Mesenchymal stem cell (in vitro differentiated cells and primary cell): Measurements from ENCODE around the gene DEFB124.
"Not testable (repeated sequence)": the region's sequence is repeated elsewhere in the genome, so short reads cannot be mapped to it uniquely, and the experiment has no call there.

ENCODE experiments used
- DNase-seq: peaks from one replicate; pipeline ENCODE4 v3.0.0-alpha.2; 2013
- H2AFZ ChIP-seq: one replicate; pipeline ENCODE4 v1.6.1; 2013; ENCODE audit warnings: low read depth, mild to moderate bottlenecking, control low read depth, inconsistent platforms, low read length, moderate library complexity
- H2AK5ac ChIP-seq: 2 replicates; pipeline ENCODE4 v1.6.1; 2013; ENCODE audit warnings: low read length, moderate library complexity, mild to moderate bottlenecking, inconsistent platforms; ENCODE audit not compliant: severe bottlenecking
- H2BK120ac ChIP-seq: one replicate; pipeline ENCODE4 v1.6.1; 2013; ENCODE audit warnings: low read depth, mild to moderate bottlenecking, inconsistent platforms, low read length, moderate library complexity
- H2BK12ac ChIP-seq, 2 experiments: one replicate each; pipeline ENCODE4 v1.6.1; 2013; ENCODE audit warnings: inconsistent platforms in 2 of 2, low read length in 2 of 2, mild to moderate bottlenecking in 2 of 2, moderate library complexity in 2 of 2, control low read depth in 1 of 2
- H2BK15ac ChIP-seq: one replicate; pipeline ENCODE4 v1.6.1; 2013; ENCODE audit warnings: mild to moderate bottlenecking, low read depth, inconsistent platforms; ENCODE audit not compliant: poor library complexity, severe bottlenecking
- H2BK5ac ChIP-seq: 2 replicates; pipeline ENCODE4 v1.6.1; 2013; ENCODE audit warnings: low read depth, mild to moderate bottlenecking, low read length, control low read depth, inconsistent platforms; ENCODE audit not compliant: poor library complexity, severe bottlenecking
- H3K14ac ChIP-seq, 2 experiments: one replicate each; pipeline ENCODE4 v1.6.1; 2013; ENCODE audit warnings: inconsistent platforms in 2 of 2, low read length in 2 of 2, control low read depth in 1 of 2, mild to moderate bottlenecking in 1 of 2, moderate library complexity in 1 of 2
- H3K18ac ChIP-seq, 2 experiments: one replicate each; pipeline ENCODE4 v1.6.1; 2013; ENCODE audit warnings: inconsistent platforms in 2 of 2, low read length in 2 of 2, control low read depth in 1 of 2, low read depth in 1 of 2, mild to moderate bottlenecking in 1 of 2
- H3K23ac ChIP-seq, 2 experiments: one replicate each; pipeline ENCODE4 v1.6.1; 2013; ENCODE audit warnings: inconsistent platforms in 2 of 2, low read length in 2 of 2, mild to moderate bottlenecking in 2 of 2, moderate library complexity in 2 of 2, control low read depth in 1 of 2
- H3K27ac ChIP-seq: 2 replicates; pipeline ENCODE4 v1.5.1; 2013; ENCODE audit warnings: mild to moderate bottlenecking, moderate library complexity, low read length, control low read depth, inconsistent platforms; ENCODE audit not compliant: poor library complexity, severe bottlenecking
- H3K27me3 ChIP-seq, 2 experiments: 2 replicates each; pipeline versions ENCODE4 v1.6.1 to v1.7.0; 2013; ENCODE audit warnings: low read length in 2 of 2, mild to moderate bottlenecking in 2 of 2, moderate library complexity in 2 of 2, control low read depth in 1 of 2, inconsistent platforms in 1 of 2; ENCODE audit not compliant: control insufficient read depth in 1 of 2, insufficient read depth in 1 of 2
- H3K36me3 ChIP-seq, 2 experiments: 2 replicates each; pipeline versions ENCODE4 v1.6.1 to v1.7.0; 2013; ENCODE audit warnings: low read length in 2 of 2, control low read depth in 1 of 2, inconsistent platforms in 1 of 2, low read depth in 1 of 2, mild to moderate bottlenecking in 1 of 2; ENCODE audit not compliant: insufficient read depth in 2 of 2, control insufficient read depth in 1 of 2
- H3K4ac ChIP-seq, 2 experiments: one replicate each; pipeline ENCODE4 v1.6.1; 2013; ENCODE audit warnings: inconsistent platforms in 2 of 2, low read length in 2 of 2, mild to moderate bottlenecking in 2 of 2, moderate library complexity in 2 of 2, control low read depth in 1 of 2, low read depth in 1 of 2
- H3K4me1 ChIP-seq: 2 replicates; pipeline ENCODE4 v1.6.1; 2013; ENCODE audit warnings: low read depth, low read length, control low read depth; ENCODE audit not compliant: control insufficient read depth, insufficient read depth
- H3K4me2 ChIP-seq: 2 replicates; pipeline ENCODE4 v1.6.1; 2013; ENCODE audit warnings: low read length, mild to moderate bottlenecking, inconsistent platforms; ENCODE audit not compliant: poor library complexity, severe bottlenecking
- H3K4me3 ChIP-seq, 2 experiments: 2 replicates each; pipeline versions ENCODE4 v1.5.1 to v1.7.0; 2013; ENCODE audit warnings: low read length in 2 of 2, mild to moderate bottlenecking in 2 of 2, control low read depth in 1 of 2, low read depth in 1 of 2; ENCODE audit not compliant: insufficient read depth in 1 of 2
- H3K79me1 ChIP-seq: replicated peaks from 2 replicates; pipeline ENCODE4 v1.6.1; 2013; ENCODE audit warnings: mild to moderate bottlenecking, control low read depth, low read length, inconsistent platforms; ENCODE audit not compliant: poor library complexity, severe bottlenecking
- H3K9ac ChIP-seq: 2 replicates; pipeline ENCODE4 v1.7.0; 2013; ENCODE audit warnings: mild to moderate bottlenecking, low read length, moderate library complexity
- H3K9me3 ChIP-seq: 2 replicates; pipeline ENCODE4 v1.7.0; 2013; ENCODE audit warnings: mild to moderate bottlenecking, low read length; ENCODE audit not compliant: control insufficient read depth
- H4K8ac ChIP-seq: one replicate; pipeline ENCODE4 v1.6.1; 2013; ENCODE audit warnings: inconsistent platforms, mild to moderate bottlenecking, low read length, moderate library complexity
- H4K91ac ChIP-seq: one replicate; pipeline ENCODE4 v1.6.1; 2013; ENCODE audit warnings: mild to moderate bottlenecking, low read length, inconsistent platforms
- WGBS: methylation state at CpG from one replicate; pipeline ENCODE4 v1.1.7; 2013; ENCODE audit warnings: mixed read lengths; 5-methylcytosine and 5-hydroxymethylcytosine counted together

The DEFB124 gene

DNA sequence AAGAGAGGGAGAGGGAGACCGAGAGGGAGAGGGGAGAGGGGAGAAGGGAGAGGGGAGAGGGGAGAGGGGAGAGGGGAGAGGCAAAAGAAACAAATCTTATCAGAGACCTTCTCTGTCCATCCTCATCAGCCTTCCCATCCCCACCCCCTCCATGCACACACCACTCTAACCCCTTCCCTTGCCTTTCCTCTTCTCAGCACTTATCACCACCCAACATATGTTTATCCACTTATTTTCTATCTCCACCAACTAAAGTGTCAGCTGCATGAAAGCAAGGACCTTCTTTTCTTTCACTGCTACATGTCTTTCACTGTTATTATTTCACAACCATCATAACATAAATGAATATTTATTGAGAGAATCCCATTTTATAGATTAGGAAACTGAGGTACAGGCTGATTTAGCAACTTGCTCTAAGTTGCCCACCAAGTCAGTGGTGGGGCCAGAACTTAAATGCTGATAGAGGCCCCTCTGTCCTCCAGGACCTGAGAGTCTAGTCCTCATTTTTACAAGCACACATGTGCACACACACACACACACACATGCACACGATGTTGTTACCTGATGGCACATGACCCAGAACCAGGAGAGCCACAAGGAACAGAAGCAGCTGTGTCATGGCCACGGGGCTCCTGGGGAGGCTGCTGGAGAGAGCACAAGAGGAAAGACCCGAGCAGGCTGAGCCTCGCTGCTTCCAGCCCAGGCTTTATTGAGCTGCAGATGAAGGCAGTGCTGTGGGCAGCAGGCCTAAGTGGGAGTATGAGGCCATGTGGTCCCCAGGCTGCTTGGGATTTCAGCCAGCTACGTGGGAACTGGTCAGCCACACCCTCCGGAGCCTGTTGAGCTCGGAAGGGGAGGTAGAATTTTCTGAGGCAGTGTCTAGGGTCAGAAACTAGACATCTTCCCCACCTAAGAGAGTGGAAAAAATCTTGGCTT lies 2.3 kb downstream of the DEFB124 start:
- no peaks in the 10 kb centered on the region for H3K4me1 ChIP-seq
- H3K27me3 ChIP-seq, result peaks cover 11 to 16% of the 10 kb centered on the region in 2 experiments
- H2BK15ac ChIP-seq, result no peak overlapping the region
- H2AK5ac ChIP-seq, result no peak overlapping the region
- H3K9ac ChIP-seq, result no peak overlapping the region
- no peak overlapping the region for H2BK120ac ChIP-seq
- H3K27ac ChIP-seq, result no peak overlapping the region
- peak overlapping the region; percentile 4 for H4K91ac ChIP-seq
- H3K79me1 ChIP-seq, result no peaks in the 10 kb centered on the region
- no peak overlapping the region for H3K4ac ChIP-seq
- no peaks in the 10 kb centered on the region for H3K36me3 ChIP-seq
- H2BK12ac ChIP-seq, result no peak overlapping the region
- H2AFZ ChIP-seq, result no peak overlapping the region
- no peak overlapping the region for H3K14ac ChIP-seq
- no peak overlapping the region for H3K4me2 ChIP-seq
- no peak for DNase-seq
- no peak overlapping the region for H2BK5ac ChIP-seq
- H3K18ac ChIP-seq, result no peak overlapping the region
- H3K4me3 ChIP-seq, result no peak overlapping the region
- H3K23ac ChIP-seq, result no peak overlapping the region
- WGBS, result 50% methylated on average over 5 of the region's 8 CpGs
- no peak overlapping the region for H4K8ac ChIP-seq
- H3K9me3 ChIP-seq, result no peaks in the 10 kb centered on the region

DNA sequence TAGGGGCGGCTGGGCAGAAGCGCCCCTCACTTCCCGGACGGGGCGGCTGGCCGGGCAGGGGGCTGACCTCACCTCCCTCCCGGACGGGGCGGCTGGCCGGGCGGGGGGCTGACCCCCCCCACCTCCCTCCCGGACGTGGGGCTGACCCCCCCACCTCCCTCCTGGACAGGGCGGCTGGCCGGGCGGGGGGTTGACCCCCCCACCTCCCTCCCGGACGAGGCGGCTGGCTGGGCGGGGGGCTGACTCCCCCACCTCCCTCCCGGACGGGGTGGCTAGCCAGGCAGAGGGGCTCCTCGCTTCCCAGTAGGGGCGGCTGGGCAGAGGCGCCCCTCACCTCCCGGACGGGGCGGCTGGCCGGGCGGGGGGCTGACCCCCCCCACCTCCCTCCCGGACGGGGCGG lies 4.0 kb downstream of the DEFB124 start:
- H2BK120ac ChIP-seq, H2BK5ac ChIP-seq, H3K9me3 ChIP-seq, H4K8ac ChIP-seq, H3K36me3 ChIP-seq, H2AK5ac ChIP-seq, H3K9ac ChIP-seq, H3K23ac ChIP-seq, H2AFZ ChIP-seq, H3K79me1 ChIP-seq, H3K4me3 ChIP-seq, H3K27ac ChIP-seq, H2BK15ac ChIP-seq, H3K4me1 ChIP-seq, H3K14ac ChIP-seq, H3K4me2 ChIP-seq, H4K91ac ChIP-seq, H3K27me3 ChIP-seq, DNase-seq, H3K4ac ChIP-seq, H3K18ac ChIP-seq, H2BK12ac ChIP-seq: not testable (repeated sequence)
- no CpG with 5 or more reads among the region's 33 CpGs for WGBS

DNA sequence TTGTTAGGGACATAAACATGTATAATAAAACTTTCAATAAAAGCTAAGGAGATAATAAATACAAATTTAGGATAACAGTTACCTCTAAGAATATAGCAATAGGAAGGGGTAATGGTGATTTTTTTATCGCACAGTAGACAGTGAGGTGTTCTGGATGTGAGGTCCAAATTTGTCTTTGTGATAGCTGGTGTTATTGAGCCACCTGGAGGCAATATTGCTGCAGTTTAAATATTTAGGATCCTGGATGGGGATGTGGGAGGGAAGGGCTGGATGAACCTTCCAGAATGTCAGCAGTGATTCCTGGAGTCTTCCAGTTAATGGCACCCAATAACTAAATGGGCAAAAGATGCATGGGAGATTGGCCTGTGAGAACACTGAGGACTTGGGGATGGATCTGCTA lies 20.6 kb downstream of the DEFB124 start:
- peaks cover 0 to 7% of the 10 kb centered on the region in 2 experiments for H3K27me3 ChIP-seq
- H3K4me2 ChIP-seq, result no peak overlapping the region
- no peak for DNase-seq
- no peak overlapping the region for H2AFZ ChIP-seq
- WGBS, result 98% methylated on average over 1 of the region's 1 CpG
- H2BK5ac ChIP-seq, result no peak overlapping the region
- H4K8ac ChIP-seq, result no peak overlapping the region
- H3K9ac ChIP-seq, result no peak overlapping the region
- H4K91ac ChIP-seq, result no peak overlapping the region
- no peak overlapping the region for H2BK15ac ChIP-seq
- no peak overlapping the region for H3K4me3 ChIP-seq
- H2AK5ac ChIP-seq, result no peak overlapping the region
- no peak overlapping the region for H3K18ac ChIP-seq
- H3K14ac ChIP-seq, result no peak overlapping the region
- no peaks in the 10 kb centered on the region for H3K36me3 ChIP-seq
- H3K79me1 ChIP-seq, result no peaks in the 10 kb centered on the region
- no peak overlapping the region for H3K27ac ChIP-seq
- H3K9me3 ChIP-seq, result no peaks in the 10 kb centered on the region
- H3K23ac ChIP-seq, result no peak overlapping the region
- H3K4me1 ChIP-seq, result no peaks in the 10 kb centered on the region
- no peak overlapping the region for H2BK12ac ChIP-seq
- no peak overlapping the region for H3K4ac ChIP-seq
- no peak overlapping the region for H2BK120ac ChIP-seq

DNA sequence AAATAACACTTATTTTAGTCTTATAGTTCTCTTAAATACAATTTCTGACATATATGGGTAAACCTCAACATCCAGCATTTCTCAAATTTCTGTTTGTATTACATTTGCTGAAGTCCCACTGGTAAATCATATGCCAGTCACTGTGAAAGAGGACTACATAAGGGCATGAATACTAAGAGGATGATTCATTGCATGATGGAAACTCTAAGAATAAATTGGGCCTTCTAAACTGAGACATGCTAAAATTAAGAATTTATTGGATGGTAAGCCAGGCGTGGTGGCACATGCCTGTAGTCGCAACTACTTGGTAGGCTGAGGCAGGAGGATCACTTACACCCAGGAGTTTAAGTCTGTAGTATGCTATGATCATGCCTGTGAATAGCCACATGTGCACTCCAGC lies 22.4 kb downstream of the DEFB124 start:
- no peak overlapping the region for H3K4ac ChIP-seq
- no peak overlapping the region for H3K4me2 ChIP-seq
- H3K14ac ChIP-seq, result no peak overlapping the region
- no peak overlapping the region for H2AK5ac ChIP-seq
- no peaks in the 10 kb centered on the region for H3K79me1 ChIP-seq
- no peak overlapping the region for H2BK15ac ChIP-seq
- no peak overlapping the region for H2AFZ ChIP-seq
- no peak overlapping the region for H3K27ac ChIP-seq
- no peak overlapping the region for H2BK5ac ChIP-seq
- H3K23ac ChIP-seq, result no peak overlapping the region
- no peak overlapping the region for H3K4me3 ChIP-seq
- H2BK12ac ChIP-seq, result no peak overlapping the region
- H2BK120ac ChIP-seq, result no peak overlapping the region
- no peak for DNase-seq
- no peak overlapping the region for H3K18ac ChIP-seq
- H3K27me3 ChIP-seq, result peaks cover 0 to 4% of the 10 kb centered on the region in 2 experiments
- H3K9me3 ChIP-seq, result no peaks in the 10 kb centered on the region
- no peak overlapping the region for H3K9ac ChIP-seq
- no peaks in the 10 kb centered on the region for H3K4me1 ChIP-seq
- no peaks in the 10 kb centered on the region for H3K36me3 ChIP-seq
- no peak overlapping the region for H4K91ac ChIP-seq
- 55% methylated on average over 2 of the region's 2 CpGs for WGBS
- H4K8ac ChIP-seq, result no peak overlapping the region
